GM19324 (cell line): Measurements from ENCODE around the gene PSMA8.
"Not testable (repeated sequence)": the region's sequence is repeated elsewhere in the genome, so short reads cannot be mapped to it uniquely, and the experiment has no call there.

Experiments
- ATAC-seq: cut with Tn5 transposase; IDR thresholded peaks from one replicate; pipeline ENCODE4 v1.9.1; 2021; ENCODE audit warnings: mild to moderate bottlenecking, moderate library complexity; ENCODE audit not compliant: unreplicated experiment, low FRiP score

Gene PSMA8

GRCh38 chr18:26228562-26229260 lies 95.0 kb downstream of the PSMA8 start:
- ATAC-seq = no peak

DNA sequence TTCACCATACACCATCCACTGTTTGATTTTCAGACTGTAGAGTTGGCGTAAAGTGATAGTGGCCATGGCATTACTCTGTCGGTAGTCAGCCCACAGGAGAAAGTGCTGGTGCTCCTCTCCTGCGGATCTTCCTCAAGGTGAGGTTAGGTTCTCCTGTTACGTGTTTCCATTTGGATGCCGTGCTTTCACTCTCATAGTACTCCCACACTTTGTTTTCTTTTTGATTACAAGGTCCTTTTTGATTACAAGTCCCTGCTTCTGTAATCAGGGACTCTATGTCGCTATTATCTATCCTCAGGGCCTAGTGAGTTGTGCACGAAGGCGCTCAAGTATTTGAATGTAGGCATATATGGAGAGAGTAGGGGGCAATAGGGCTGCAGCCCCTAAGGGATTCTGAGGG lies 96.8 kb downstream of the PSMA8 start:
- no peak for ATAC-seq

GRCh38 chr18:26233208-26233607 lies 99.5 kb downstream of the PSMA8 start:
- no peak for ATAC-seq

DNA sequence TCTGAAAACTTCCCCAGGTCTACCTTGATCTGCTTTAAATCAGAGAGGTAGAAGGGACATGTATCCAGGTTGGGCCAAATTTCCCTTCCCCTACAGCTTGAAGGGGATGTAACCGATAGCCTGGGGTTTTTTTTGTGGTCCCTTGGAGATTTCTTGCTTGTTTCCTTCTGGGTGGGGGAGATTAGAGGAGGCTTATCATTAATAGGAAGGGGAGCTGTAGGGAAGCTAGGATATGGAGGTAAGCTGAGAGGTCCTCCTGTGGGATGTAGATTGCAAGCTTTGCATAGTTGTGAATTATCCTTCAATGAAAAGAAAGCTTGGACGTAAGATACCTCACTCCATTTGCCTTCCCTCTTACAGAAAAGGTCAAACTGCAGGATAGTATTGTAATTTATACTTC lies 103.7 kb downstream of the PSMA8 start:
- ATAC-seq = not testable (repeated sequence)

GRCh38 chr18:26238718-26239117 lies 105.0 kb downstream of the PSMA8 start:
- not testable (repeated sequence) for ATAC-seq

DNA sequence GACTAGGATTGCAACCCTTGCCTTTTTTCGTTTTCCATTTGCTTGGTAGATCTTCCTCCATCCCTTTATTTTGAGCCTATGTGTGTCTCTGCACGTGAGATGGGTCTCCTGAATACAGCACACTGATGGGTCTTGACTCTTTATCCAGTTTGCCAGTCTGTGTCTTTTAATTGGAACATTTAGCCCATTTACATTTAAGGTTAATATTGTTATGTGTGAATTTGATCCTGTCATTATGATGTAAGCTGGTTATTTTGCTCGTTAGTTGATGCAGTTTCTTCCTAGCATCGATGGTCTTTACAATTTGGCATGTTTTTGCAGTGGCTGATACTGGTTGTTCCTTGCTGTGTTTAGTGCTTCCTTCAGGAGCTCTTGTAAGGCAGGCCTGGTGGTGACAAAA lies 108.7 kb downstream of the PSMA8 start:
- not testable (repeated sequence) for ATAC-seq
